Measurements from ENCODE around the gene SUMO2. TPM values are rescaled to one million over a fixed set of nuclear protein-coding genes. Genes with fewer than 3 reads are reported as not detected.
"Not testable (repeated sequence)": the region's sequence is repeated elsewhere in the genome, so short reads cannot be mapped to it uniquely, and the experiment has no call there.

The SUMO2 gene
- total RNA-seq, 1 donor from 2014 or later = 62.1 TPM

DNA sequence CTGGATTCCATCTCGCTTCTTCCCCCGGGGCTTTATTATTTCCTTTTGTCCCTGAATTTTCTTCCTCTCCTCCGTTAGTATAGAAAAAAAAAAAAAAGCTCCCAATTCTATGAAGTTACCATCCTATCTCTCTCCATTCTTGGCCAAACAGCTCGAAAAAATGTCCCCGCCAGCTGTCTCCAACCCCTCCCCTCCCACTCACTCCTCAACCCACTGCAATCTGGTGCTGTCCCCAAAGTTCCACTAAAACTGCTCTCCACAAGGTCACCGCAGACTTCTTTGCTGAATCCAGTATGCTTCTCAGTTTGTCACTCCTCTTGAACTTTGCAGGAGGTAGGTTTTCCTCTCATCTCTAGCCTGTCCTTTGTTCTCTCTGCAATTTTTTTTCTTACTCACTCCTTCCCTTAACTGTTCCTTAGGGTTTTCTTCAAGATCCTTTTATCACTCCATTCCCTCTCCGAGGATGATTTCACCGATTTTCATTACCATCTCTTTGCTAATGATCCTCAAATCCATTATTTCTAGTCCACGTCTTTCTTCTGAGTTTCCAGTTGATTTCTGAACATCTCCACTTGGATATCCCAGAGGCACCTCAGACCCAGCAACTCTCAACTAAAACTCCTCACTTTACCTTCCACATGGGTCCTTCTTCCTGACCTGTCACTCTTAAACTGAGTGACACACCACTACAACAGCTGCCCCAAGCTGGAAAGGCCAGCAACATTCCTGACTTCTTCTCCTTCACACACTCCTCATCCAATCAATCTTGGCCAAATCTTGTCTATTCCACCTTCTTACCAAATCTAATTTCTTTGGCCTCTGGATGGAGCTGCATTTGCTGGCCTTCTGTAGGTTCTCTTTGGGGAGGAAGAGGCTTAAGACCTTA lies 1.5 kb upstream of the SUMO2 start:
- Histone ChIP-seq H3K9ac (ENCODE audit: low read depth in 1 of 3, low read length in 3 of 3) (no peak overlapping the region), H3K9me3 (ENCODE audit: control insufficient read depth in 3 of 3, low read length in 3 of 3) (no peaks in the 10 kb centered on the region), H3K4me3 (ENCODE audit: low read length in 3 of 3) (no peak overlapping the region), H3K27me3 (ENCODE audit: control insufficient read depth in 3 of 3, insufficient read depth in 3 of 3, low read length in 3 of 3) (no peaks in the 10 kb centered on the region), H3K36me3 (ENCODE audit: control insufficient read depth in 3 of 3, insufficient read depth in 3 of 3, low read length in 3 of 3) (peaks cover 0 to 7% (median 6%) of the 10 kb centered on the region in 3 donors), H3K4me1 (ENCODE audit: control insufficient read depth in 3 of 3, insufficient read depth in 3 of 3, low read length in 3 of 3) (peaks cover 10 to 24% (median 19%) of the 10 kb centered on the region in 3 donors), H3K27ac (ENCODE audit: low read depth, low read length) (no peak overlapping the region)

DNA sequence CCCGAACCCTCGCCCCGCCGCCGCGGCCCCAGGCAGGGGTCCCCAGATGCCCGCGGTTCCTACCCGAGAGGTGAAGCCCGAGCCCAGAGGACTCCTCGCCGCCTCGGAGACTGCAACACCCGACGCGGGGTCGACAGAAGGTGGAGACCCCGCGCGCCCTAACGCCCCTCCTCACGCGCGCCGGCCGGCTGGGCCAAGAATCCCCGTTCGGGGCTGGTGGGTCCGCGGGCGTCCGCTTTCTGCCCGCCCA lies 515 bp downstream of the SUMO2 start:
- peaks cover 2 to 13% (median 10%) of the 10 kb centered on the region in 3 donors for H3K36me3 ChIP-seq (ENCODE audit: control insufficient read depth in 3 of 3, insufficient read depth in 3 of 3, low read length in 3 of 3)
- no peaks in the 10 kb centered on the region for H3K9me3 ChIP-seq (ENCODE audit: control insufficient read depth in 3 of 3, low read length in 3 of 3)
- H3K4me3 ChIP-seq (ENCODE audit: low read length in 3 of 3) = peak overlapping the region; percentile 76 to 92 (median 86)
- no peaks in the 10 kb centered on the region for H3K27me3 ChIP-seq (ENCODE audit: control insufficient read depth in 3 of 3, insufficient read depth in 3 of 3, low read length in 3 of 3)
- peak overlapping the region; percentile 79 to 96 (median 95) for H3K9ac ChIP-seq (ENCODE audit: low read depth in 1 of 3, low read length in 3 of 3)
- peak overlapping the region; percentile 93 for H3K27ac ChIP-seq (ENCODE audit: low read depth, low read length)
- peaks cover 10 to 24% (median 19%) of the 10 kb centered on the region in 3 donors for H3K4me1 ChIP-seq (ENCODE audit: control insufficient read depth in 3 of 3, insufficient read depth in 3 of 3, low read length in 3 of 3)

DNA sequence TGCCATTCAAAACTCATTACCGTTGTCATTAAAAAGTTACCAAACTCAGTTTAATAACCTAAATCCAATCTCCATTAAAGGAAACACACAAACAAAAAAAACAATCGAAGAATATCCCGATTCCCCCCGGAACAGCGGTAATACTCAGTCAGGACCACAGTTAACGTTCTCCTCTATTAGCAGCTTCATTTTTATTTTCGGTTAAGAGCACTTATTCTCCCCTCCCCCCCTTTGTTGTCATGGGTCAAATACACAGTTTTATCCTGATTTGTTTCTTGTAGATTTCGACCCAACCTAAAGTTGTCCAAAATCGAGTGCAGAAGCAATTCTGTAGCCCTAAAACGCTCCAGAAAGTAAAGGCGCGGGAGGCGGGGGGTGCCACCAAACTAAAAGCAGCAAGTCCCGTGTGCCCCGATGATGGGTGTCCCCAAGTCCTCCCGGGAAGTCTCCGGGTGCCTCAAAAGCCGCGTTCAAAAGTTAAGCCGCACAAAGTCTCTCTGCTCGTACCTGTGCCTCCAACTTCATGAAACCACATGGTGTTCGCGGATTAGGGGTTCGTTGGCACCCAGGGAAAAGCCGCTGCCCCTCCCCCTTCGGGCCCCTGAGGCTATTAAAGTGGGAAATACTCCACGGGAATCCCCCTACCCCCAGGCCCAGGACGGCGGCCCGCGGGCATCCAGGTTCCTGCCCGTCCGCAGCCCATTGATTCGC lies 996 bp downstream of the SUMO2 start:
- H3K9me3 ChIP-seq (ENCODE audit: control insufficient read depth in 3 of 3, low read length in 3 of 3) = no peaks in the 10 kb centered on the region
- H3K9ac ChIP-seq (ENCODE audit: low read depth in 1 of 3, low read length in 3 of 3) = peak overlapping the region; percentile 79 to 96 (median 95)
- H3K4me1 ChIP-seq (ENCODE audit: control insufficient read depth in 3 of 3, insufficient read depth in 3 of 3, low read length in 3 of 3) = peaks cover 10 to 24% (median 19%) of the 10 kb centered on the region in 3 donors
- peak overlapping the region; percentile 93 for H3K27ac ChIP-seq (ENCODE audit: low read depth, low read length)
- H3K4me3 ChIP-seq (ENCODE audit: low read length in 3 of 3) = peak overlapping the region; percentile 76 to 92 (median 86)
- H3K36me3 ChIP-seq (ENCODE audit: control insufficient read depth in 3 of 3, insufficient read depth in 3 of 3, low read length in 3 of 3) = peaks cover 2 to 14% (median 11%) of the 10 kb centered on the region in 3 donors
- no peaks in the 10 kb centered on the region for H3K27me3 ChIP-seq (ENCODE audit: control insufficient read depth in 3 of 3, insufficient read depth in 3 of 3, low read length in 3 of 3)

DNA sequence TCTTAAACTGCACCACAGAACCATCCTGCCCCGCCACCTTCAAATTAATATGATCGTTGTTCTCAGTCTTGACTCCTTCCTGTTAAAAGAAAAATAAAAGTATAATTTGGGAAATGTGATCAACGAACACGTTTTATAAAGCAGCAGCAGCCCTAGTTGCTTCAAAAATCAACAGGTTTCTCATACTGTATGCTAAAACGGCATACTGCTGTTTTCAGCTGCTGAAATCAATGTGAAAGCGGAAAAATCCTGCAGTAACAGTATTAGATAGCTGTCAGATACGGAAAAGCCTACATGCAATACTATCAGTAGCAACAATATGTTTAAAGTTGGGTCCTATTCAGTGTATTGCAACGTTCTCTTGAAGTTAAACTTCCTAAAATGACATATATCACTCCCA lies 1.6 kb downstream of the SUMO2 start:
- Histone ChIP-seq H3K27me3 (ENCODE audit: control insufficient read depth in 3 of 3, insufficient read depth in 3 of 3, low read length in 3 of 3) (no peaks in the 10 kb centered on the region), H3K9ac (ENCODE audit: low read depth in 1 of 3, low read length in 3 of 3) (peak overlapping the region; percentile 79 to 96 (median 95)), H3K36me3 (ENCODE audit: control insufficient read depth in 3 of 3, insufficient read depth in 3 of 3, low read length in 3 of 3) (peaks cover 4 to 21% (median 17%) of the 10 kb centered on the region in 3 donors), H3K27ac (ENCODE audit: low read depth, low read length) (peak overlapping the region; percentile 93), H3K4me3 (ENCODE audit: low read length in 3 of 3) (peak overlapping the region; percentile 76 to 92 (median 86)), H3K9me3 (ENCODE audit: control insufficient read depth in 3 of 3, low read length in 3 of 3) (no peaks in the 10 kb centered on the region), H3K4me1 (ENCODE audit: control insufficient read depth in 3 of 3, insufficient read depth in 3 of 3, low read length in 3 of 3) (peaks cover 10 to 24% (median 19%) of the 10 kb centered on the region in 3 donors)

DNA sequence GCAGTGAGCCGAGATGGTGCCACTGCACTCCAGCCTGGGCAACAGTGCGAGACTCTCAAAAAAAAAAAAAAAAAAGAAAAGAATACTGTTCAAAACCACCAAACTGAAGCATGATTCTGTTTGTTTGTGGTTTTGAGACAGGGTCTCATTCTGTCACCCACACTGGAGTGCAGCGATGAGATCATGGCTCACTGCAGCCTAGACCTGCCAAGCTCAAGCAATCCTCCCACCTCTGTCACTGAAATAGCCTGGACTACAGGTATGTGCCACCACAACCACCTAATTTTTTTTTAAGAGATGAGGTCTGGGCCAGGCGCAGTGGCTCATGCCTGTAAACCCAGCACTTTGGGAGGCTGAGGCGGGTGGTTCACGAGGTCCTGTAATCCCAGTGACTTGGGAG lies 4.3 kb downstream of the SUMO2 start:
- H3K36me3 ChIP-seq (ENCODE audit: control insufficient read depth in 3 of 3, insufficient read depth in 3 of 3, low read length in 3 of 3) = peaks cover 17 to 37% (median 34%) of the 10 kb centered on the region in 3 donors

DNA sequence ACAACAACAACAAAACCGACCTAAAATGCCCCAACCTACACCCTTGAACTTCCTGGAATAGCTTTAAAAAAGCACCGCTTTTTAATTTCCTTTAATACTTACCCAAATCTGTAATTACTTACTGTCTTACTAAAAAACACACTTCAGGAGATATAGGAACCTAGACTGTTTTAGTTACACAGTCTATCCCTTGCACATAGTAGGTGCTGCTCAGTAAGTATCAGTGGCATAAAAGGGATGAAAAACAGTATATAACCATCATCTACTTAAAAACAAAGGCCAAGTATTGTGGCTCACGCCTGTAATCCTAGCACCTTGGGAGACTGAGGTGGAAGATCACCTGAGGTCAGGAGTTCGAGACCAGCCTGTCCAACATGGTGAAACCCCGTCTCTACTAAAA lies 6.1 kb downstream of the SUMO2 start:
- H3K4me3 ChIP-seq (ENCODE audit: low read length in 3 of 3) = no peak overlapping the region
- no peak overlapping the region for H3K9ac ChIP-seq (ENCODE audit: low read depth in 1 of 3, low read length in 3 of 3)
- H3K27me3 ChIP-seq (ENCODE audit: control insufficient read depth in 3 of 3, insufficient read depth in 3 of 3, low read length in 3 of 3) = no peaks in the 10 kb centered on the region
- peaks cover 25 to 47% (median 42%) of the 10 kb centered on the region in 3 donors for H3K36me3 ChIP-seq (ENCODE audit: control insufficient read depth in 3 of 3, insufficient read depth in 3 of 3, low read length in 3 of 3)
- no peak overlapping the region for H3K27ac ChIP-seq (ENCODE audit: low read depth, low read length)
- peaks cover 7 to 16% (median 12%) of the 10 kb centered on the region in 3 donors for H3K4me1 ChIP-seq (ENCODE audit: control insufficient read depth in 3 of 3, insufficient read depth in 3 of 3, low read length in 3 of 3)
- no peaks in the 10 kb centered on the region for H3K9me3 ChIP-seq (ENCODE audit: control insufficient read depth in 3 of 3, low read length in 3 of 3)

More for the DNA sequence above, 4.3 kb downstream of the SUMO2 start:
- Histone ChIP-seq H3K4me1 (ENCODE audit: control insufficient read depth in 3 of 3, insufficient read depth in 3 of 3, low read length in 3 of 3) (peaks cover 10 to 22% (median 19%) of the 10 kb centered on the region in 3 donors), H3K4me3 (ENCODE audit: low read length in 3 of 3) (no peak overlapping the region), H3K9me3 (ENCODE audit: control insufficient read depth in 3 of 3, low read length in 3 of 3) (no peaks in the 10 kb centered on the region), H3K27me3 (ENCODE audit: control insufficient read depth in 3 of 3, insufficient read depth in 3 of 3, low read length in 3 of 3) (no peaks in the 10 kb centered on the region), H3K9ac (ENCODE audit: low read depth in 1 of 3, low read length in 3 of 3) (no peak overlapping the region), H3K27ac (ENCODE audit: low read depth, low read length) (no peak overlapping the region)

DNA sequence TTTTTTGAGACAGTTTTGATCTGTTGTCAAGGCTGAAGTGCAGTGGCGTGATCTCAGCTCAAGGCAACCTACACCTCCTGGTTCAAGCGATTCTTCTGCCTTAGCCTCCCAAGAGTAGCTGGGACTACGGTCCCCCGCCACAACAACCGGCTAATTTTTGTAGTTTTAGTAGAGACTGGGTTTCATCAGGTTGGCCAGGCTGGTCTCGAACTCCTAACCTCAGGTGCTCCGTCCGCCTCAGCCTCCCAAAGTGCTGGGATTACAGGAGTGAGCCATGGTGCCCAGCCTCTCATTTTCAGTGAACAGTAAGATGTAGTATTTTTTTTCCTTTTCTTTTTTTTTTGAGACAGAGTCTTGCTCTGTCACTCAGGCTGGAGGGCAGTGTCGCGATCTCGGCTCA lies 7.8 kb downstream of the SUMO2 start:
- no peaks in the 10 kb centered on the region for H3K9me3 ChIP-seq (ENCODE audit: control insufficient read depth in 3 of 3, low read length in 3 of 3)
- H3K27ac ChIP-seq (ENCODE audit: low read depth, low read length) = no peak overlapping the region
- H3K27me3 ChIP-seq (ENCODE audit: control insufficient read depth in 3 of 3, insufficient read depth in 3 of 3, low read length in 3 of 3) = no peaks in the 10 kb centered on the region
- peaks cover 0 to 6% (median 5%) of the 10 kb centered on the region in 3 donors for H3K4me1 ChIP-seq (ENCODE audit: control insufficient read depth in 3 of 3, insufficient read depth in 3 of 3, low read length in 3 of 3)
- H3K4me3 ChIP-seq (ENCODE audit: low read length in 3 of 3) = no peak overlapping the region
- peaks cover 25 to 49% (median 45%) of the 10 kb centered on the region in 3 donors for H3K36me3 ChIP-seq (ENCODE audit: control insufficient read depth in 3 of 3, insufficient read depth in 3 of 3, low read length in 3 of 3)
- no peak overlapping the region for H3K9ac ChIP-seq (ENCODE audit: low read depth in 1 of 3, low read length in 3 of 3)

DNA sequence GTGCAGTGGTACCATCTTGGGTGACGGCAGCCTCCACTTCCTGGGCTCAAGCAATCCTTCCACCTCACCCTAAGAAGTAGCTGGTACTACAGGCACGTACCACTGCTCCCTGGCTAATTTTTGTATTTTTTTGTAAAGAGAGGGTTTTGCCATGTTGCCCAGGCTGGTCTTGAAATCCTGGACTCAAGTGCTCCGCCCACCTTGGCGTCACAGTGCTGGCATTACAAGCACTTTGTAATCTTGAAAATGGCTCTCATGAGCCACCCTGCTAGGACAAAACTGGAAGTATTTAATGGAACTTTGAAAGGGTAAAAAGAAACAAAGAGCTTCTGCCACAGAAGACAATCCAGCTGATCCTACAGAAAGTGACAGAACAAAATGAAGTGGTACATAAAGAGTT lies 9.2 kb downstream of the SUMO2 start:
- Histone ChIP-seq H3K27ac (ENCODE audit: low read depth, low read length) (no peak overlapping the region), H3K36me3 (ENCODE audit: control insufficient read depth in 3 of 3, insufficient read depth in 3 of 3, low read length in 3 of 3) (peaks cover 27 to 41% (median 40%) of the 10 kb centered on the region in 3 donors), H3K9ac (ENCODE audit: low read depth in 1 of 3, low read length in 3 of 3) (no peak overlapping the region)

DNA sequence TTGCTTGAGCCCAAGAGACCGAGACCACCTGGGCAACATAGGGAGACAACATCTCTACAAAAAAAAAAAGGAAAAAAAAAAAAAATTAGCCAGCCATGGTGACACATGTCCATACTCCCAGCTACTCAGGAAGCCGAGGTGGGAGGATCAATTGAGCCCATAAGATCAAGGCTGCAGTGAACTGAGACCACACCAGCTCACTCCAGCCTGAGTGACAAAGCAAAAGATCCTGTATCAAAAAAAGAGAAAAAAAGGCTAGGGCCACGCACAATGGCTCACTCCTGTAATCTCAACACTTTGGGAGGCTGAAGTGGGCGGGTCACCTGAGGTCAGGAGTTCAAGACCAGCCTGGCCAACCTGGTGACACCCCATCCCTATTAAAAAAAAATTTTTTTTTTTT lies 13.8 kb downstream of the SUMO2 start:
- no peak overlapping the region for H3K4me3 ChIP-seq (ENCODE audit: low read length in 3 of 3)
- no peaks in the 10 kb centered on the region for H3K4me1 ChIP-seq (ENCODE audit: control insufficient read depth in 3 of 3, insufficient read depth in 3 of 3, low read length in 3 of 3)
- H3K9ac ChIP-seq (ENCODE audit: low read depth in 1 of 3, low read length in 3 of 3) = no peak overlapping the region
- no peaks in the 10 kb centered on the region for H3K9me3 ChIP-seq (ENCODE audit: control insufficient read depth in 3 of 3, low read length in 3 of 3)
- H3K36me3 ChIP-seq (ENCODE audit: control insufficient read depth in 3 of 3, insufficient read depth in 3 of 3, low read length in 3 of 3) = peaks cover 21 to 36% (median 33%) of the 10 kb centered on the region in 3 donors
- no peak overlapping the region for H3K27ac ChIP-seq (ENCODE audit: low read depth, low read length)
- no peaks in the 10 kb centered on the region for H3K27me3 ChIP-seq (ENCODE audit: control insufficient read depth in 3 of 3, insufficient read depth in 3 of 3, low read length in 3 of 3)

More for the DNA sequence above, 9.2 kb downstream of the SUMO2 start:
- Histone ChIP-seq H3K27me3 (ENCODE audit: control insufficient read depth in 3 of 3, insufficient read depth in 3 of 3, low read length in 3 of 3) (no peaks in the 10 kb centered on the region), H3K4me3 (ENCODE audit: low read length in 3 of 3) (no peak overlapping the region), H3K4me1 (ENCODE audit: control insufficient read depth in 3 of 3, insufficient read depth in 3 of 3, low read length in 3 of 3) (no peaks in the 10 kb centered on the region), H3K9me3 (ENCODE audit: control insufficient read depth in 3 of 3, low read length in 3 of 3) (no peaks in the 10 kb centered on the region)

DNA sequence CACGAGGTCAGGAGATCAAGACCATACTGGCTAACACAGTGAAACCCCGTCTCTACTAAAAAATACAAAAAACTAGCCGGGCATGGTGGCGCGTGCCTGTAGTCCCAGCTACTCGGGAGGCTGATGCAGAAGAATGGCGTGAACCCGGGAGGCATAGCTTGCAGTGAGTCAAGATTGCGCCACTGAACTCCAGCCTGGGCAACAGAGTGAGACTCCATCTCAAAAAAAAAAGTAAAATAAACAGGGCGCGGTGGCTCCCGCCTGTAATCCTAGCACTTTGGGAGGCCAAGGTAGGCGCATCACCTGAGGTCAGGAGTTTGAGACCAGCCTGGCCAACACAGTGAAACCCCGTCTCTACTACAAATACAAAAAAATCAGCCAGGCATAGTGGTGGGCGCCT lies 18.2 kb downstream of the SUMO2 start:
- not testable (repeated sequence) for H3K27me3 ChIP-seq (ENCODE audit: control insufficient read depth in 3 of 3, insufficient read depth in 3 of 3, low read length in 3 of 3); H3K27ac ChIP-seq (ENCODE audit: low read depth, low read length); H3K4me1 ChIP-seq (ENCODE audit: control insufficient read depth in 3 of 3, insufficient read depth in 3 of 3, low read length in 3 of 3); H3K4me3 ChIP-seq (ENCODE audit: low read length in 3 of 3); H3K9me3 ChIP-seq (ENCODE audit: control insufficient read depth in 3 of 3, low read length in 3 of 3); H3K9ac ChIP-seq (ENCODE audit: low read depth in 1 of 3, low read length in 3 of 3)
- peaks cover 12 to 20% (median 14%) of the 10 kb centered on the region in 3 donors for H3K36me3 ChIP-seq (ENCODE audit: control insufficient read depth in 3 of 3, insufficient read depth in 3 of 3, low read length in 3 of 3)

Data from skeletal muscle tissue (tissue), 4 donors.